GM23248 (cell line): ENCODE measurements around the gene HELLS. TPM values are rescaled to one million over a fixed set of nuclear protein-coding genes. Genes with fewer than 3 reads are reported as not detected.

Experiments
- DNase-seq: peaks from one replicate; pipeline ENCODE4 v3.0.0-alpha.2; 2015
- H2AFZ ChIP-seq: fragments of 200-600 bp; sonication (generic); 2 replicates; pipeline ENCODE4 v1.6.1; 2016; ENCODE audit warnings: antibody characterized with exemption
- H3F3A ChIP-seq: fragments of 200-600 bp; sonication (generic); 2 replicates; pipeline ENCODE4 v1.6.1; 2016; ENCODE audit warnings: mild to moderate bottlenecking, antibody characterized with exemption, mixed run types; ENCODE audit not compliant: insufficient read depth
- H3K27ac ChIP-seq: fragments of 200-600 bp; sonication (generic); 2 replicates; pipeline ENCODE4 v1.5.1; 2016; ENCODE audit warnings: mild to moderate bottlenecking
- H3K27me3 ChIP-seq: fragments of 200-600 bp; sonication (generic); replicated peaks from 2 replicates; pipeline ENCODE4 v1.6.1; 2016; ENCODE audit warnings: mild to moderate bottlenecking; ENCODE audit not compliant: insufficient read depth
- H3K36me3 ChIP-seq: fragments of 200-600 bp; sonication (generic); 2 replicates; pipeline ENCODE4 v1.6.1; 2016; ENCODE audit warnings: low read depth, mild to moderate bottlenecking
- H3K4me1 ChIP-seq: fragments of 200-600 bp; sonication (generic); 2 replicates; pipeline ENCODE4 v1.6.1; 2016; ENCODE audit warnings: mild to moderate bottlenecking; ENCODE audit not compliant: insufficient read depth
- H3K4me2 ChIP-seq: fragments of 200-600 bp; sonication (generic); one replicate; pipeline ENCODE4 v1.6.1; 2016; ENCODE audit warnings: mild to moderate bottlenecking; ENCODE audit not compliant: unreplicated experiment
- H3K4me3 ChIP-seq: fragments of 200-600 bp; sonication (generic); 2 replicates; pipeline ENCODE4 v1.5.1; 2016; ENCODE audit warnings: mild to moderate bottlenecking
- H3K79me2 ChIP-seq: fragments of 200-600 bp; sonication (generic); 2 replicates; pipeline ENCODE4 v1.6.1; 2016; ENCODE audit warnings: mild to moderate bottlenecking; ENCODE audit not compliant: insufficient read depth
- H3K9ac ChIP-seq: fragments of 200-600 bp; sonication (generic); 2 replicates; pipeline ENCODE4 v1.6.1; 2016; ENCODE audit warnings: mild to moderate bottlenecking
- H3K9me2 ChIP-seq: fragments of 200-600 bp; sonication (generic); 2 replicates; pipeline ENCODE4 v1.6.1; 2016; ENCODE audit warnings: mixed run types, mild to moderate bottlenecking, moderate library complexity; ENCODE audit not compliant: insufficient read depth
- H3K9me3 ChIP-seq: fragments of 200-600 bp; sonication (generic); one replicate; pipeline ENCODE4 v1.6.1; 2017; ENCODE audit warnings: low read depth
- H4K20me1 ChIP-seq: fragments of 200-600 bp; sonication (generic); 2 replicates; pipeline ENCODE4 v1.6.0; 2016; ENCODE audit not compliant: insufficient read depth
- EZH2 ChIP-seq: fragments of 200-600 bp; sonication (generic); IDR thresholded peaks from 2 replicates; pipeline ENCODE4 v1.6.1; 2018; ENCODE audit warnings: antibody characterized with exemption, mild to moderate bottlenecking; ENCODE audit not compliant: insufficient read depth, poor library complexity, severe bottlenecking
- EZH2phosphoT487 ChIP-seq: fragments of 200-600 bp; sonication (generic); IDR thresholded peaks from 2 replicates; pipeline ENCODE4 v1.6.1; 2018; ENCODE audit warnings: antibody characterized with exemption, moderate library complexity, mild to moderate bottlenecking, low read depth; ENCODE audit not compliant: insufficient read depth
- WGBS, 2 experiments: methylation state at CpG; one replicate each; pipeline ENCODE4 v1.1.6; 2015 to 2017; ENCODE audit warnings: low lambda C conversion rate in 2 of 2, low coverage in 1 of 2; ENCODE audit errors: missing lambda C conversion rate in 2 of 2; 5-methylcytosine and 5-hydroxymethylcytosine counted together
- in situ Hi-C: fragments of 300-500 bp; cut with MboI; formaldehyde crosslinking; loops from 2 replicates; pipeline ENCODE4 v1.15.0; 2020
- polyA plus RNA-seq: library from polyadenylated mRNA; unstranded; fragments of >200 nt; fragmentation: Nextera tagmentation; extraction: Ambion mirVana; gene quantifications from 2 replicates; pipeline ENCODE4 v1.2.1, GENCODE V29; 2016
- total RNA-seq: library from RNA; depleted of rRNA; stranded (reverse); fragments of >200 nt; shearing (Covaris generic); gene quantifications from 2 replicates; pipeline ENCODE4 v1.2.3, GENCODE V29; 2014; rRNA removed

HELLS gene
- total and polyA plus RNA-seq, 2 experiments from 2014 or later = 20.3 to 32.3 TPM

GRCh38 chr10:94645285-94645684 is 99.7 kb downstream of the HELLS start:
- WGBS, 2 experiments = 11 to 16% methylated on average over 2 of the region's 2 CpGs
- in situ Hi-C loops = loop anchor here (25.0 kb wide), 1 partner anchor 967 kb away; no protein-coding TSS in a partner anchor

More at GRCh38 chr10:94645285-94645684, 99.7 kb downstream of the HELLS start:
- Histone ChIP-seq H3K79me2 (no peaks in the 10 kb centered on the region), H3K27ac (no peak overlapping the region), H2AFZ (no peak overlapping the region), H3K27me3 (no peaks in the 10 kb centered on the region), H3K4me2 (no peak overlapping the region), H3K9me2 (no peaks in the 10 kb centered on the region), H3F3A (no peaks in the 10 kb centered on the region), H3K9ac (no peak overlapping the region), H3K4me1 (no peaks in the 10 kb centered on the region), H3K36me3 (no peaks in the 10 kb centered on the region), H3K4me3 (no peak overlapping the region), H3K9me3 (no peaks in the 10 kb centered on the region), H4K20me1 (no peaks in the 10 kb centered on the region)
- no peak for DNase-seq
- TF ChIP-seq EZH2 (no peak), EZH2phosphoT487 (no peak)

Other genes with a start within 250 kb of the HELLS start
- 29.9 and 44.9 TPM in 2 replicates for gene NOC3L, start 182.8 kb upstream of the HELLS start, total RNA-seq
- gene NOC3L, start 182.8 kb upstream of the HELLS start, polyA plus RNA-seq = 22.3 and 23.4 TPM in 2 replicates
- gene TBC1D12, start 143.2 kb upstream of the HELLS start, total RNA-seq = 11.4 and 12.9 TPM in 2 replicates
- gene TBC1D12, start 143.2 kb upstream of the HELLS start, polyA plus RNA-seq = 3.8 and 6.5 TPM in 2 replicates
- gene CYP2C18, start 137.9 kb downstream of the HELLS start, total RNA-seq = not detected in 2 replicates
- not detected in 2 replicates for gene CYP2C18, start 137.9 kb downstream of the HELLS start, polyA plus RNA-seq
- gene CYP2C19, start 216.9 kb downstream of the HELLS start, total RNA-seq = not detected in 2 replicates
- not detected in 2 replicates for gene CYP2C19, start 216.9 kb downstream of the HELLS start, polyA plus RNA-seq